ENCODE data around the gene SUMO3. TPM values are rescaled to one million over a fixed set of nuclear protein-coding genes. Genes with fewer than 3 reads are reported as not detected.

The SUMO3 gene
- total and polyA plus RNA-seq, 2 donors (not counting 3 experiments of a cell fraction or from before 2014, with no cell fraction given) = 102 to 123 TPM

GRCh38 chr21:44834231-44834950, 16.5 kb upstream of the SUMO3 start:
- no peaks in the 10 kb centered on the region for H3K79me2 ChIP-seq (ENCODE audit: control insufficient read depth, insufficient read depth, low read length)
- dilution Hi-C loops (cut with MboI; ENCODE audit: extremely low pct_ligation_motif_present, low sequenced_read_pairs) (no loop called here), intact Hi-C loops (cut with micrococcal nuclease) (no loop called here)
- no peak overlapping the region for H3K4me2 ChIP-seq (ENCODE audit: insufficient read depth, low read length)
- DNase-seq (ENCODE audit: low read depth, low spot score) = no peak
- FAIRE-seq = no peak
- H3K27me3 ChIP-seq (ENCODE audit: control insufficient read depth in 2 of 2, insufficient read depth in 2 of 2, low read length in 2 of 2) = peaks cover 0 to 7% of the 10 kb centered on the region in 2 experiments
- no peaks in the 10 kb centered on the region for H3K4me1 ChIP-seq (ENCODE audit: control insufficient read depth, extremely low read depth, insufficient read depth, low read length)
- H3K9ac ChIP-seq (replicated peaks; ENCODE audit: extremely low read depth, insufficient read depth, low read length) = no peak overlapping the region
- H3K9me1 ChIP-seq (replicated peaks; ENCODE audit: control insufficient read depth, extremely low read depth, insufficient read depth, low read length) = no peaks in the 10 kb centered on the region
- no peak overlapping the region for H3K4me3 ChIP-seq (replicated peaks in 1 of 3; ENCODE audit: insufficient read depth in 1 of 3, low read depth in 1 of 3, low read length in 3 of 3)
- no peak for TF ChIP-seq FOS (IDR thresholded peaks at IDR 0.05; ENCODE audit: borderline replicate concordance, insufficient read depth, low read length)
- no peak for TF ChIP-seq POLR2A (IDR thresholded peaks at IDR 0.05; ENCODE audit: low read depth, low read length)
- no peak for TF ChIP-seq MYC (IDR thresholded peaks at IDR 0.05; ENCODE audit: low read depth, low read length)
- no peak for TF ChIP-seq MAX (IDR thresholded peaks at IDR 0.05; ENCODE audit: insufficient read depth, insufficient read length)
- no peak for TF ChIP-seq POLR2AphosphoS5 (IDR thresholded peaks at IDR 0.05; ENCODE audit: insufficient read depth, low read depth, low read length)
- TF ChIP-seq CTCF (IDR thresholded peaks at IDR 0.05; ENCODE audit: extremely low read depth in 1 of 2, insufficient read depth in 1 of 2, low read depth in 1 of 2, low read length in 2 of 2) = no peak
- TF ChIP-seq EZH2 (IDR thresholded peaks at IDR 0.05; ENCODE audit: borderline replicate concordance, low read depth, low read length, severe bottlenecking) = no peak
- no peaks in the 10 kb centered on the region for H4K20me1 ChIP-seq (replicated peaks; ENCODE audit: control insufficient read depth, extremely low read depth, insufficient read depth, low read length)
- H3K36me3 ChIP-seq (ENCODE audit: control insufficient read depth in 2 of 2, extremely low read depth in 1 of 2, insufficient read depth in 2 of 2, low read length in 2 of 2) = no peaks in the 10 kb centered on the region
- no peak overlapping the region for H2AFZ ChIP-seq (ENCODE audit: low read depth, low read length)
- CTCF ChIA-PET = no interaction called here
- no TSS peak for BruUV-seq (replicated peaks)
- no peak overlapping the region for H3K27ac ChIP-seq (ENCODE audit: insufficient read depth, low read depth, low read length)
- POLR2A ChIA-PET = no interaction called here
- H3K9me3 ChIP-seq (replicated peaks; ENCODE audit: control insufficient read depth, insufficient read depth, low read length) = no peaks in the 10 kb centered on the region

Data from endothelial cell of umbilical vein (primary cell).